ENCODE results near the gene RBL2.
"Not testable (repeated sequence)": the region's sequence is repeated elsewhere in the genome, so short reads cannot be mapped to it uniquely, and the experiment has no call there.

RBL2 gene

GRCh38 chr16:53503991-53504663 lies 69.9 kb downstream of the RBL2 start:
- no peak for DNase-seq (ENCODE audit: extremely low read depth in 1 of 2, low read depth in 1 of 2)

GRCh38 chr16:53504665-53505064 lies 70.4 kb downstream of the RBL2 start:
- no peak for DNase-seq (ENCODE audit: extremely low read depth in 1 of 2, low read depth in 1 of 2)

GRCh38 chr16:53506254-53506653 lies 72.0 kb downstream of the RBL2 start:
- no peak for DNase-seq (ENCODE audit: extremely low read depth in 1 of 2, low read depth in 1 of 2)

GRCh38 chr16:53507464-53508179 lies 73.4 kb downstream of the RBL2 start:
- no peak for DNase-seq (ENCODE audit: extremely low read depth in 1 of 2, low read depth in 1 of 2)

GRCh38 chr16:53509906-53510703 lies 75.8 kb downstream of the RBL2 start:
- peak in 1 of 2 donors; percentile 31 for DNase-seq (ENCODE audit: extremely low read depth in 1 of 2, low read depth in 1 of 2)

GRCh38 chr16:53510704-53511070 lies 76.4 kb downstream of the RBL2 start:
- no peak for DNase-seq (ENCODE audit: extremely low read depth in 1 of 2, low read depth in 1 of 2)

- DNase-seq (ENCODE audit: extremely low read depth in 1 of 2, low read depth in 1 of 2): no peak
These were observed 76.8 kb downstream of the RBL2 start for GRCh38 chr16:53511084-53511402.

GRCh38 chr16:53511403-53512280 lies 77.4 kb downstream of the RBL2 start:
- DNase-seq (ENCODE audit: extremely low read depth in 1 of 2, low read depth in 1 of 2): no peak

GRCh38 chr16:53512795-53513194 lies 78.5 kb downstream of the RBL2 start:
- not testable (repeated sequence) for DNase-seq (ENCODE audit: extremely low read depth in 1 of 2, low read depth in 1 of 2)

GRCh38 chr16:53515259-53515658 lies 81.0 kb downstream of the RBL2 start:
- DNase-seq (ENCODE audit: extremely low read depth in 1 of 2, low read depth in 1 of 2): no peak

GRCh38 chr16:53515811-53516210 lies 81.5 kb downstream of the RBL2 start:
- DNase-seq (ENCODE audit: extremely low read depth in 1 of 2, low read depth in 1 of 2): no peak

GRCh38 chr16:53517851-53518250 lies 83.6 kb downstream of the RBL2 start:
- no peak for DNase-seq (ENCODE audit: extremely low read depth in 1 of 2, low read depth in 1 of 2)

- peak; percentile 48 to 49 for DNase-seq (ENCODE audit: extremely low read depth in 1 of 2, low read depth in 1 of 2)
These were observed 84.5 kb downstream of the RBL2 start for GRCh38 chr16:53518550-53519416.

- DNase-seq (ENCODE audit: extremely low read depth in 1 of 2, low read depth in 1 of 2): no peak
These were observed 85.3 kb downstream of the RBL2 start for GRCh38 chr16:53519417-53520091.

GRCh38 chr16:53523126-53523804 lies 89.0 kb downstream of the RBL2 start:
- DNase-seq (ENCODE audit: extremely low read depth in 1 of 2, low read depth in 1 of 2): no peak

GRCh38 chr16:53523971-53524548 lies 89.8 kb downstream of the RBL2 start:
- DNase-seq (ENCODE audit: extremely low read depth in 1 of 2, low read depth in 1 of 2): no peak

GRCh38 chr16:53528797-53529196 lies 94.5 kb downstream of the RBL2 start:
- no peak for DNase-seq (ENCODE audit: extremely low read depth in 1 of 2, low read depth in 1 of 2)

- DNase-seq (ENCODE audit: extremely low read depth in 1 of 2, low read depth in 1 of 2): no peak
These were observed 95.2 kb downstream of the RBL2 start for GRCh38 chr16:53529513-53529912.

- no peak for DNase-seq (ENCODE audit: extremely low read depth in 1 of 2, low read depth in 1 of 2)
These were observed 95.8 kb downstream of the RBL2 start for GRCh38 chr16:53530046-53530445.
